ENCODE results near the gene RCCD1. TPM values are rescaled to one million over a fixed set of nuclear protein-coding genes. Genes with fewer than 3 reads are reported as not detected.

Gene RCCD1
- total RNA-seq, 1 donor from 2014 or later: 6.5 TPM

- DNase-seq (ENCODE audit: low read depth in 2 of 2): no peak
Observed at GRCh38 chr15:90942354-90943120, 12.1 kb upstream of the RCCD1 start.

- no peak for DNase-seq (ENCODE audit: low read depth in 2 of 2)
Observed at GRCh38 chr15:90945091-90945490, 9.6 kb upstream of the RCCD1 start.

GRCh38 chr15:90946538-90946937, 8.1 kb upstream of the RCCD1 start:
- DNase-seq (ENCODE audit: low read depth in 2 of 2): no peak

- no peak for DNase-seq (ENCODE audit: low read depth in 2 of 2)
Observed at GRCh38 chr15:90946941-90947576, 7.6 kb upstream of the RCCD1 start.

GRCh38 chr15:90947577-90948357, 6.9 kb upstream of the RCCD1 start:
- DNase-seq (ENCODE audit: low read depth in 2 of 2): no peak

GRCh38 chr15:90948506-90948905, 6.2 kb upstream of the RCCD1 start:
- no peak for DNase-seq (ENCODE audit: low read depth in 2 of 2)

GRCh38 chr15:90949979-90950675, 4.6 kb upstream of the RCCD1 start:
- DNase-seq (ENCODE audit: low read depth in 2 of 2): no peak

- no peak for DNase-seq (ENCODE audit: low read depth in 2 of 2)
Observed at GRCh38 chr15:90950676-90951075, 4.0 kb upstream of the RCCD1 start.

- DNase-seq (ENCODE audit: low read depth in 2 of 2): no peak
Observed at GRCh38 chr15:90952901-90953677, 1.6 kb upstream of the RCCD1 start.

GRCh38 chr15:90953947-90954711, 555 bp upstream of the RCCD1 start:
- no peak for DNase-seq (ENCODE audit: low read depth in 2 of 2)

- DNase-seq (ENCODE audit: low read depth in 2 of 2): no peak
Observed at GRCh38 chr15:90955624-90956273, 1.1 kb downstream of the RCCD1 start.

GRCh38 chr15:90956274-90957030, 1.8 kb downstream of the RCCD1 start:
- peak; percentile 43 to 82 for DNase-seq (ENCODE audit: low read depth in 2 of 2)

- peak in 1 of 2 donors; percentile 46 for DNase-seq (ENCODE audit: low read depth in 2 of 2)
Observed at GRCh38 chr15:90957031-90957790, 2.5 kb downstream of the RCCD1 start.

- DNase-seq (ENCODE audit: low read depth in 2 of 2): no peak
Observed at GRCh38 chr15:90957791-90958190, 3.1 kb downstream of the RCCD1 start.

GRCh38 chr15:90959028-90959595, 4.4 kb downstream of the RCCD1 start:
- no peak for DNase-seq (ENCODE audit: low read depth in 2 of 2)

GRCh38 chr15:90959894-90960293, 5.2 kb downstream of the RCCD1 start:
- DNase-seq (ENCODE audit: low read depth in 2 of 2): peak in 1 of 2 donors; percentile 22

- no peak for DNase-seq (ENCODE audit: low read depth in 2 of 2)
Observed at GRCh38 chr15:90960298-90961091, 5.8 kb downstream of the RCCD1 start.
